ENCODE results near the gene MRPL43. TPM values are rescaled to one million over a fixed set of nuclear protein-coding genes. Genes with fewer than 3 reads are reported as not detected.

Gene MRPL43
- total RNA-seq, 2 experiments from 2014 or later, result 53.8 to 56.2 TPM

- H3K36me3 ChIP-seq (ENCODE audit: insufficient read depth, low read length), result no peaks in the 10 kb centered on the region
- CTCF ChIA-PET (ENCODE audit: unreplicated experiment), result interaction anchor here (1.1 kb wide), 1 partner anchor 24 kb away, joined by 6 read pairs; no protein-coding TSS in a partner anchor
- no peak overlapping the region for H3K27ac ChIP-seq (ENCODE audit: low read depth, low read length, poor library complexity, severe bottlenecking)
- H3K4me1 ChIP-seq (ENCODE audit: insufficient read depth, low read length, poor library complexity, severe bottlenecking), result no peaks in the 10 kb centered on the region
- H2AFZ ChIP-seq (ENCODE audit: low read length), result no peak overlapping the region
- H3K4me3 ChIP-seq (ENCODE audit: low read depth, low read length, poor library complexity, severe bottlenecking), result no peak overlapping the region
- POLR2A ChIA-PET, result interaction anchor here (0.7 to 1.1 kb wide), 3 partner anchors 16 to 733 kb away, joined by 3 to 5 read pairs (median 4); no protein-coding TSS in a partner anchor
- no peaks in the 10 kb centered on the region; the same call in 1 of the 2 replicates for H4K20me1 ChIP-seq (ENCODE audit: insufficient read depth, low read length)
- no TSS peak for BruUV-seq (replicated peaks)
- intact Hi-C loops (cut with micrococcal nuclease; ENCODE audit: unreplicated experiment), result no loop called here
- H3K4me2 ChIP-seq (ENCODE audit: low read length), result no peak overlapping the region
- no peaks in the 10 kb centered on the region for H3K9me3 ChIP-seq (ENCODE audit: low read length)
- DNase-seq (ENCODE audit: low spot score), result no peak
- TF ChIP-seq CTCF (conservative IDR thresholded peaks at IDR 0.05; ENCODE audit: low read length), result no peak
- no peak for TF ChIP-seq EZH2phosphoT487 (IDR thresholded peaks at IDR 0.05; ENCODE audit: borderline replicate concordance, low read depth, low read length)
- H3K9me2 ChIP-seq (ENCODE audit: insufficient read depth, low read length), result no peaks in the 10 kb centered on the region
- no peaks in the 10 kb centered on the region for H3K79me2 ChIP-seq (ENCODE audit: insufficient read depth, low read depth, low read length)
These were observed 39.9 kb upstream of the MRPL43 start for GRCh38 chr10:101027106-101027720.

GRCh38 chr10:101022967-101023705, 35.8 kb upstream of the MRPL43 start:
- no peak for TF ChIP-seq EZH2phosphoT487 (IDR thresholded peaks at IDR 0.05; ENCODE audit: borderline replicate concordance, low read depth, low read length)
- no peak for TF ChIP-seq CTCF (conservative IDR thresholded peaks at IDR 0.05; ENCODE audit: low read length)
- H3K4me3 ChIP-seq (ENCODE audit: low read depth, low read length, poor library complexity, severe bottlenecking), result no peak overlapping the region
- no TSS peak for BruUV-seq (replicated peaks)
- no peak overlapping the region for H2AFZ ChIP-seq (ENCODE audit: low read length)
- H4K20me1 ChIP-seq (ENCODE audit: insufficient read depth, low read length), result no peaks in the 10 kb centered on the region; the same call in 1 of the 2 replicates
- ChIA-PET POLR2A (no interaction called here), CTCF (ENCODE audit: unreplicated experiment) (no interaction called here)
- no peaks in the 10 kb centered on the region for H3K9me3 ChIP-seq (ENCODE audit: low read length)
- H3K79me2 ChIP-seq (ENCODE audit: insufficient read depth, low read depth, low read length), result no peaks in the 10 kb centered on the region
- no peaks in the 10 kb centered on the region for H3K36me3 ChIP-seq (ENCODE audit: insufficient read depth, low read length)
- H3K4me1 ChIP-seq (ENCODE audit: insufficient read depth, low read length, poor library complexity, severe bottlenecking), result peaks cover 7% of the 10 kb centered on the region
- H3K4me2 ChIP-seq (ENCODE audit: low read length), result no peak overlapping the region
- no peaks in the 10 kb centered on the region for H3K9me2 ChIP-seq (ENCODE audit: insufficient read depth, low read length)
- H3K27ac ChIP-seq (ENCODE audit: low read depth, low read length, poor library complexity, severe bottlenecking), result no peak overlapping the region
- intact Hi-C loops (cut with micrococcal nuclease; ENCODE audit: unreplicated experiment), result no loop called here
- no peak for DNase-seq (ENCODE audit: low spot score)

Measured in OCI-LY7 (cell line).